Brain microvascular endothelial cell (primary cell): ENCODE measurements around the gene PRAMEF1.
"Not testable (repeated sequence)": the region's sequence is repeated elsewhere in the genome, so short reads cannot be mapped to it uniquely, and the experiment has no call there.

Experiments
- DNase-seq: peaks from one replicate; pipeline ENCODE4 v3.0.0-alpha.2; 2020
- H3K27ac ChIP-seq: fragments of 250-450 bp; sonication (Bioruptor Pico); 2 replicates; pipeline ENCODE4 v1.5.1; 2020; ENCODE audit warnings: mild to moderate bottlenecking, moderate library complexity
- H3K27me3 ChIP-seq: fragments of 250-450 bp; sonication (Bioruptor Pico); replicated peaks from 2 replicates; pipeline ENCODE4 v1.5.1; 2020; ENCODE audit warnings: mild to moderate bottlenecking
- H3K36me3 ChIP-seq: fragments of 250-450 bp; sonication (Bioruptor Pico); replicated peaks from 2 replicates; pipeline ENCODE4 v1.5.1; 2020; ENCODE audit warnings: mild to moderate bottlenecking
- H3K4me3 ChIP-seq: 2 replicates; pipeline ENCODE4 v1.5.1; 2011; ENCODE audit warnings: low read depth, mild to moderate bottlenecking, control low read depth, low read length, moderate library complexity
- CTCF ChIP-seq: IDR thresholded peaks from 2 replicates; pipeline ENCODE4 v1.5.1; 2011; ENCODE audit warnings: low read depth, mild to moderate bottlenecking, moderate library complexity, low read length, control low read depth, inconsistent platforms; ENCODE audit errors: missing control alignments
- in situ Hi-C: cut with HindIII; loops from 2 replicates; pipeline ENCODE4 v1.10.0; 2017; ENCODE audit warnings: low sequenced_read_pairs, low pct_ligation_motif_present

The PRAMEF1 gene

GRCh38 chr1:12809933-12810332, 18.7 kb downstream of the PRAMEF1 start:
- no peaks in the 10 kb centered on the region for H3K27me3 ChIP-seq
- no peak overlapping the region for H3K27ac ChIP-seq
- no peak overlapping the region for H3K4me3 ChIP-seq
- no peak for TF ChIP-seq CTCF
- DNase-seq: no peak
- in situ Hi-C loops: no loop called here
- no peaks in the 10 kb centered on the region for H3K36me3 ChIP-seq

- no peak overlapping the region for H3K27ac ChIP-seq
- no peak for DNase-seq
- TF ChIP-seq CTCF: no peak
- H3K36me3 ChIP-seq: no peaks in the 10 kb centered on the region
- no peak overlapping the region for H3K4me3 ChIP-seq
- no peaks in the 10 kb centered on the region for H3K27me3 ChIP-seq
- in situ Hi-C loops: no loop called here
Measured at GRCh38 chr1:12810691-12811408, 19.7 kb downstream of the PRAMEF1 start.

GRCh38 chr1:12811409-12811784, 20.2 kb downstream of the PRAMEF1 start:
- no peak overlapping the region for H3K4me3 ChIP-seq
- no peak overlapping the region for H3K27ac ChIP-seq
- in situ Hi-C loops: no loop called here
- no peaks in the 10 kb centered on the region for H3K36me3 ChIP-seq
- H3K27me3 ChIP-seq: no peaks in the 10 kb centered on the region
- no peak for TF ChIP-seq CTCF
- DNase-seq: no peak

- H3K27ac ChIP-seq, H3K4me3 ChIP-seq, DNase-seq, H3K36me3 ChIP-seq, H3K27me3 ChIP-seq, in situ Hi-C loops: not testable (repeated sequence)
Measured at GRCh38 chr1:12819061-12819460, 27.9 kb downstream of the PRAMEF1 start.

- DNase-seq, H3K36me3 ChIP-seq, H3K27me3 ChIP-seq, in situ Hi-C loops, H3K27ac ChIP-seq, H3K4me3 ChIP-seq: not testable (repeated sequence)
Measured at GRCh38 chr1:12831310-12831709, 40.1 kb downstream of the PRAMEF1 start, which contains the start of gene PRAMEF11. Gene PRAMEF11, minus strand, starts transcription at chr1:12831410. Its CDS starts 2,621 bp downstream, at chr1:12828789.

GRCh38 chr1:12833251-12833650, 42.1 kb downstream of the PRAMEF1 start:
- in situ Hi-C loops: not testable (repeated sequence)

More at GRCh38 chr1:12833251-12833650, 42.1 kb downstream of the PRAMEF1 start:
- H3K27me3 ChIP-seq, H3K27ac ChIP-seq, H3K36me3 ChIP-seq, DNase-seq, H3K4me3 ChIP-seq: not testable (repeated sequence)
